ENCODE measurements around the gene SEMA4A.
A peak's percentile ranks its signal among the peaks of the same experiment; 100 is the strongest.

SEMA4A gene

DNA sequence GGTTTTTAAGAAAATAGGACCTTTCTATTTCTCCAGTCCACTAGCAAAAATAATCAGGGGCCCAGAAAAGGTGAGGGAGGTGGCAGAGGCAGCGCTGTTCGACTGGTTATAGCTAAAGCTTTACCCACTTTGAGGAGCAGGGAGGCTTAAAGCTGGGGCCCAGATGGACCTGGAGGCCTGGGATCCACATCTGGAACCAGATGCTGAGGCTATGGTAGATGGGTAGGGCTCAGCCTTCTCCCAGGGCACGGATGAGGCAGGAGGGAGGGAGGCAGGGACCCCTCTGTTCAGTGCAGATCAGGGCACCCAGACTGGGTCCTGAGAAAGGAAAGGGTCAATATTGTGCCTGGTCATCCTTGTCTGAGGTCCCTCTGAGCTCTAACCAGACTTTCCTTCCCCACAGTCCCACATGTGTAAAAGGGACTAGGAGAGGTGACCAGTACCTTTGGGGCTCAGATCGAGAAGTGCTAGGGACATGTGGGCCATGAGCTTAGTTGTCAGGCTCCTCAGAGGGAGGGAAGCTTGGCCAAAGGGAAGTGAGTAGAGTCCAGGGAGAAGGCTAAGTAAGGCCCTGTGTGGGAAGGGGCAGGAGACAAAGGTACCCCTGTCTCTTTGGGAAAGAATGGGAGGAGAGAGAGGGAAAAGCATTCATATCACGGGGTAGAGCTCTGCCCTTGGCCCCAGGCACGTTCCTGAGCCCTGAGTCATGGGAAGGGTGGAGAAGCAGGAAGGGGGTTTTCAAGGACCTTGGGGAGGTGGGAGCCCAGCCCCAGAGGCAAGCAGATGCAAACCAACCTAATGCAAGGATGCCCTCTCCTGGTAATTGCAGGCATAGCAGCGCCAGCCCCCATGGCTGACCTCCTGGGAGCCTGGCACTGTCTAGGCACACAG, 23.5 kb upstream of the SEMA4A start:
- H3K4me3 ChIP-seq (ENCODE audit: low read depth, low read length): peak overlapping the region; percentile 29
- DNase-seq (ENCODE audit: low read depth): peak; percentile 87

DNA sequence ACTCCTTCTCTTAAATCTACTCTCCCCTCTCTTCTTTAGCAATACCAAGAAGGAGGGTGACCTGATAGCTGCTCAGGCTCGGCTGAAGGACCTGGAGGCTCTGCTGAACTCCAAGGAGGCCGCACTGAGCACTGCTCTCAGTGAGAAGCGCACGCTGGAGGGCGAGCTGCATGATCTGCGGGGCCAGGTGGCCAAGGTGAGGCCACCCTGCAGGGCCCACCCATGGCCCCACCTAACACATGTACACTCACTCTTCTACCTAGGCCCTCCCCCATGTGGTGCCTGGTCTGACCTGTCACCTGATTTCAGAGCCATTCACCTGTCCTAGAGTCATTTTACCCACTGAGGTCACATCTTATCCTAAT, 22.8 kb upstream of the SEMA4A start:
- DNase-seq (ENCODE audit: low read depth): no peak
- H3K4me3 ChIP-seq (ENCODE audit: low read depth, low read length): no peak overlapping the region

DNA sequence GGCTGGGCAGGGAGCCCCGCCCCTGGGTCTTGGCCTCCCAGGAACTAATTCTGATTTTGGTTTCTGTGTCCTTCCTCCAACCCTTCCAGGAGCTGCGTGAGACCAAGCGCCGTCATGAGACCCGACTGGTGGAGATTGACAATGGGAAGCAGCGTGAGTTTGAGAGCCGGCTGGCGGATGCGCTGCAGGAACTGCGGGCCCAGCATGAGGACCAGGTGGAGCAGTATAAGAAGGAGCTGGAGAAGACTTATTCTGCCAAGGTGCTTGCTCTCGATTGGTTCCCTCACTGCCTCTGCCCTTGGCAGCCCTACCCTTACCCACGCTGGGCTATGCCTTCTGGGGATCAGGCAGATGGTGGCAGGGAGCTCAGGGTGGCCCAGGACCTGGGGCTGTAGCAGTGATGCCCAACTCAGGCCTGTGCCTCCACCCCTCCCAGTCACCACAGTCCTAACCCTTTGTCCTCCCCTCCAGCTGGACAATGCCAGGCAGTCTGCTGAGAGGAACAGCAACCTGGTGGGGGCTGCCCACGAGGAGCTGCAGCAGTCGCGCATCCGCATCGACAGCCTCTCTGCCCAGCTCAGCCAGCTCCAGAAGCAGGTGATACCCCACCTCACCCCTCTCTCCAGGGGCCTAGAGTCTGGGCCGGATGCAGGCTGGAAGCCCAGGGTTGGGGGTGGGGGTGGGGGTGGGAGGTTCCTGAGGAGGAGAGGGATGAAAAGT, 18.5 kb upstream of the SEMA4A start:
- H3K4me3 ChIP-seq (ENCODE audit: low read depth, low read length): no peak overlapping the region
- DNase-seq (ENCODE audit: low read depth): no peak

DNA sequence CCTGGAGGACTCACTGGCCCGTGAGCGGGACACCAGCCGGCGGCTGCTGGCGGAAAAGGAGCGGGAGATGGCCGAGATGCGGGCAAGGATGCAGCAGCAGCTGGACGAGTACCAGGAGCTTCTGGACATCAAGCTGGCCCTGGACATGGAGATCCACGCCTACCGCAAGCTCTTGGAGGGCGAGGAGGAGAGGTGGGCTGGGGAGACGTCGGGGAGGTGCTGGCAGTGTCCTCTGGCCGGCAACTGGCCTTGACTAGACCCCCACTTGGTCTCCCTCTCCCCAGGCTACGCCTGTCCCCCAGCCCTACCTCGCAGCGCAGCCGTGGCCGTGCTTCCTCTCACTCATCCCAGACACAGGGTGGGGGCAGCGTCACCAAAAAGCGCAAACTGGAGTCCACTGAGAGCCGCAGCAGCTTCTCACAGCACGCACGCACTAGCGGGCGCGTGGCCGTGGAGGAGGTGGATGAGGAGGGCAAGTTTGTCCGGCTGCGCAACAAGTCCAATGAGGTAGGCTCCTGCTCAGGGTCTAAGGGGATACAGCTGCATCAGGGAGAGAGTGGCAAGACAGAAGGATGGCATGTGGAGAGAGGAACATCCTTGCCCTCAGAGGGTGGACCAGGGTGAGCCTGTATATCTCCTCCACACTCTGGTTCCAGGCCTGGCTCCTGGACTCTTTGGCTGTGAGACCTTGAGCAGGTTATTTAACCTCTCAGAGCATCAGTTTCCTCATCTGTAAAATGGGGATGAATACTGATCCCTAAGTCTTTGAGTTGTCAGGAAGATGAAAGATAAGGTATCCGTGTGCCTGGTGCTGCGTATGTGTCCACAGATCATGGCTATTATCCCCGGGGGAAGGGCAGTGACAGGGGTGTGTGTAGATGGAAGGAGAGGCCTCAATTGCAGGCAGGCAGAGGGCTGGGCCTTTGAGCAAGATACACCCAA, 17.2 kb upstream of the SEMA4A start:
- no peak overlapping the region for H3K4me3 ChIP-seq (ENCODE audit: low read depth, low read length)
- no peak for DNase-seq (ENCODE audit: low read depth)

DNA sequence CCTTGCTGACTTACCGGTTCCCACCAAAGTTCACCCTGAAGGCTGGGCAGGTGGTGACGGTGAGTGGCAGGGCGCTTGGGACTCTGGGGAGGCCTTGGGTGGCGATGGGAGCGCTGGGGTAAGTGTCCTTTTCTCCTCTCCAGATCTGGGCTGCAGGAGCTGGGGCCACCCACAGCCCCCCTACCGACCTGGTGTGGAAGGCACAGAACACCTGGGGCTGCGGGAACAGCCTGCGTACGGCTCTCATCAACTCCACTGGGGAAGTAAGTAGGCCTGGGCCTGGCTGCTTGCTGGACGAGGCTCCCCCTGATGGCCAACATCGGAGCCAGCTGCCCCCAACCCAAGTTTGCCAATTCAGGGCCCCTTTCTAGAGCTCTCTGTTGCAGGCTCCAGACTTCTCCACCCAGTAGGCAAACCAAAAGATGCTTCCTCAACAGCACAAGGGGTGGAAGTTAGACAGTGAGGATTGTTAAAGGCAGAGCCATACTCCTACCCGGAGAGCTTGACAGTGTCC, 16.4 kb upstream of the SEMA4A start:
- no peak for DNase-seq (ENCODE audit: low read depth)
- no peak overlapping the region for H3K4me3 ChIP-seq (ENCODE audit: low read depth, low read length)

DNA sequence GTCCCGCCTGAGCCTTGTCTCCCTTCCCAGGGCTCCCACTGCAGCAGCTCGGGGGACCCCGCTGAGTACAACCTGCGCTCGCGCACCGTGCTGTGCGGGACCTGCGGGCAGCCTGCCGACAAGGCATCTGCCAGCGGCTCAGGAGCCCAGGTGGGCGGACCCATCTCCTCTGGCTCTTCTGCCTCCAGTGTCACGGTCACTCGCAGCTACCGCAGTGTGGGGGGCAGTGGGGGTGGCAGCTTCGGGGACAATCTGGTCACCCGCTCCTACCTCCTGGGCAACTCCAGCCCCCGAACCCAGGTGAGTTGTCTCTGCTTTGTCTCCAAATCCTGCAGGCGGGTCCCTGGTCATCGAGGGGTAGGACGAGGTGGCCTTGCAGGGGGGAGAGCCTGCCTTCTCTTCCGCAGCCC, 14.9 kb upstream of the SEMA4A start:
- no peak for DNase-seq (ENCODE audit: low read depth)
- H3K4me3 ChIP-seq (ENCODE audit: low read depth, low read length): no peak overlapping the region

DNA sequence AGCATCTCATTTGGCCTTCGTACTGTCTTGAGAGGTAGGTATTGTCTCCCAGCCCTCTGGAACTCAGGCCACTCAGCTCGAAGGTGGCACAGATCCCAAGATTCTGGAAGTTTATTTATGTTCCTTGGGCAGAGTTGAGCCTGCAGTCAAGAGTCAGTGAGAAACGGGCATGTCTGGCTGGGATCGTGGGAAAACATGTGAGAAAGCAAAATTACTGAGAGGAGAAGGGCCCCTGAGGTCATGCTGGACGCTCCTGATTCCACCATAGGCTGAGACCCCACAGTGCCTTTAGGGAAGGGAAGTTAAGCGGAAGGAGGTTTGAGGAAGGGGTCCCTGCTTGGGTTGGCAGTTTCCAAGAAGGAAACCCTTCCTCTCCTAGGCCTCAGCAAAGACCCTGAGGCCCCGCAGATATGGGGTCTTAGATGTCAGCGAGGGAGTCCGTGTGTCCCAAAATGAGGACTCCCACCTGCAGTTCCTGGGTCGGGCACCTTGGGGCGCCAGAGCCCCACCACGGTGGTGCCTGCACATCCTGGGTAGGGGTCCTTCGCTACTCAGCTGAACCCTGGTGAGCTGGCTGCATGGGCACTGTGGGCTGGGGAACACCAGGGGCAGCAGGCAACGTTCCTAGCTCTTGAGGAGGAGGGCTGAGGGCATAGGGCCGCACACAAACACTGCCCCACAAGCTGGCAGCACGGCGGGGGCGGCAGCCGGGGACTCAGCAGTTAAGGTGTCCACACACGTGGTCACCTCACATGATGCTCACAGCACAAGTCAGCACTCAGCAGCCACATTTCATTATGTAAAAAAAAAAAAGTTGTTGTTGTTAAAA, 12.3 kb upstream of the SEMA4A start:
- no peak for DNase-seq (ENCODE audit: low read depth)
- H3K4me3 ChIP-seq (ENCODE audit: low read depth, low read length): no peak overlapping the region

DNA sequence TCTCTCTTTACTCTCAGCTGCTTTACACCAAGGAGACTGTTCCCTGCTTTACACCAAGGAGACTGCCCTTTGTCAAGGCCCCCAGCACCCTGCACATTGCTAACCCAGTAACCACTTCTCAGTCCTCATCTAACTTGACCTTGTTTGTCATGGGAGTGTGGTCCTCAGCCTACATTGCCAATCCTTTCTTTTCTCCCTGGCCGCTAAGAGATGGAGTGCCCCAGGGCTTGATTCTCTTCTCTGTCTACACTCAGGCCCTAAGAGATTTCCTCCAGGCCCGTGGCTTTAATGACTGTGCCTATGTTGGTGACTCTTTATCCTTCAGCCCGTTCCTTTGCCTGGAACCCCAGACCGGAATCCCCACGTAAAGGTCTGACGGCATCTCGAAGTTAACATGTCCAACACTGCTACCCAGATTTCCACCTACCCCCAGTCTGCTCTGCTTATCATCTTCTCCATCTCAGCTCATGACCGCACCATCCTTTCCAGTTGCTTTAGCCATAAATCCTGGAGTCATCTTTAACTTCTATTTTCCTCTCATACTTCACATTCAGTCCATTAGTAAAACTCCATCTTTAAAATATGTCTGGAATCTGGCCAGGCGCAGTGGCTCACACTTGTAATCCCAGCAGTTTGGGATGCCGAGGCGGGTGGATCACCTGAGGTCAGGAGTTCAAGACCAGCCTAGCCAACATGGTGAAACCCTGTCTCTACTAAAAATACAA, 9.5 kb upstream of the SEMA4A start:
- no peak for DNase-seq (ENCODE audit: low read depth)
- H3K4me3 ChIP-seq (ENCODE audit: low read depth, low read length): no peak overlapping the region

DNA sequence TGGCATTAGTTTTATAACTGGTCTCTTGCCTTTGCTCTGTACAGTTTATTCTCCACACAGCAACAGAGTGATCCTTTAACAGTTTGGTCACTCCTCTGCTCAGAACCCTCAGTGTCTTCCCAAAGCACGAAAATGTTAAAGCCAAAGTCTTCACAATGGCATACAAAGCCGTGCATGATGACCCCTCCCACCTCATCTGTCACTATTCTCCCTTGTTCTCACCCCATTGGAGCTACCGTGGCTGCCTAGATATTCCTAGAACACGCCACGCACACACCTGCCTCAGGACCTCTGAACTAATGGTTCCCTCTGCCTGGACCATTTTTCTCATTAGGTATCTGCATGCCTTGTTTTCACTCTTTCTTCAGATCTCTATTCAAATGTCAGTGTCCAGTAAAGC, 8.6 kb upstream of the SEMA4A start:
- no peak overlapping the region for H3K4me3 ChIP-seq (ENCODE audit: low read depth, low read length)
- no peak for DNase-seq (ENCODE audit: low read depth)

DNA sequence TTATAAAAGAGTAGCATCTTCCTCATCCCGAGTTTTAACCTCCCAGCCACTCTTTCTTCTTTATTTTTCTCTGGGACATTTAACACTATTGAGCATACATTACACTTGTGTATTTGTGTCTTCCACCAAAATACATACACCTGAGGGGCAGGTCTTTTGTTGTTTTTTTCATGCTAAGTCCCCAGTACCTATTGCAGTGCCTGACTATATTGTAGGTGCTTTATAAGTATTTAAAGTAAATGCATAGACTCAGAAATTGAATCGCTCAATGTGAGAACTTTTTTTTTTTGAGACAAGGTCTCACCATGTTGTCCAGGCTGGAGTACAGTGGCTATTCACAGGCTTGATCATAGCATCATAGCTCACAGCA, 7.8 kb upstream of the SEMA4A start:
- no peak for DNase-seq (ENCODE audit: low read depth)
- H3K4me3 ChIP-seq (ENCODE audit: low read depth, low read length): no peak overlapping the region

DNA sequence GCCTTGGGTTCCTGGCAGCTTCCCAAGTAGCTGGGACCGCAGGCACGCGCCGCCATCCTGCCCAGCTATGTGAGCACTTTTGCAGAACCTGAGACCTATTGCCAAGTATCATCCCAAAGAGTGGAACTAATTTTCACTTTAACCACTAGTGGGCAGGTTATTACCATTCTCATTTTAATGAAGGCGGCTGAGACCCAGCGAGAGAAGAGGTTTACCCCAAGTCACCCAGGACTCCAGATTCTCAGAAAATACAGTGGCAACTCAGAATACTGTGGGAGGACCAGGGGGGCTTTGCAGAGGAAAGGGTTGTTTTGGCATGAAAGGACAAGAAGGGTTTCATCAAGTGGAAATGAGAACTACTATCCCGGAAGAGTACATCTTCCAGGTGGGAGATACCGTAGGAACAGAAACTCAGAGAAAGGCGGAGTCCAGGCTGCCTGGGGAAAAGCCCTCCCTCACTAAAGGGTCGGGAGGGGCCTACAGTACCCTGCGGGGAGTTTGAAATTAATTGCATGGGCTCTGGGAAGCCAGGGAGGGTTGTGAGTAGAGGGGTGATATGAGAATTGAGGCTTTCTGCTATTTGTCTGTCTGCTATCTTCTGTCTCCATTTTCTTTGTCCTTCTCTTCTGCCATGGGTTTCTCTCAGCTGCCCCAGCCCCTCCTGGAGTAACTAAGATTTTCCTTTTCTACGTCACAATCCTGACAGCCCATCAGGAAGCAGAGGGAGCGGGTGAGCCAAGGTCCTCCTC, 7.2 kb upstream of the SEMA4A start:
- peak; percentile 89 for DNase-seq (ENCODE audit: low read depth)
- no peak overlapping the region for H3K4me3 ChIP-seq (ENCODE audit: low read depth, low read length)

DNA sequence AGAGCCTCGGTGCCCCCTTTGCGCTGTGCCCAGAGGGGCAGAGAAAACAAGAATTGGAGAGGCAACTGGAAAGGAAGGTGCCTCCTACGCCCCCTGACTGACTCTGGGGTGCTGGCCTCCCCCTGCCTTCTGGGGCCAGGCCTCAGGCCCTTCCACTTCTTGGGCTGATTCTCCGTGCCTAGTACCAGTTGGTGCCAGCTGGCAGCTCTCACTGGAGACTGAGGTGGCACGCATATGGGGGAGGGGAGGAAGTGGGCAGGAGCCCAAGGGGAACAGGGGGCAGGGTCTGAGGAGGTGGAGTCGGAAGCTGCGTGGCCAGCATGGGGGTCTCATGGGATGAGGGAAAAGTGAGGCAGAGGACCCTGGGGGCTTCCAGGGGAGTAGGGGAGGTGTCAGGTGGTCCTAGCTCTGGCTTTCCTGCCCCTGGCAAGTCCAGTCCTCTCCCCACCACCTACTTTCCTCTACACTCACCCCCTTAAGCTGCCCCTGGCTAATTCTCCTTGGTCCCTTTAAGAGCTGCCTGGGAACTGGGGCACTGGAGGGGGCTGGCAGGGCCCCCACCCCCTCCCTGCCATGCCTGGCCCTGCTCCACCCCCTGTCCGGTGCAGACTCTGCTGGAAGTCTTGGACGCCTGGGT, 6.5 kb upstream of the SEMA4A start:
- no peak overlapping the region for H3K4me3 ChIP-seq (ENCODE audit: low read depth, low read length)

DNA sequence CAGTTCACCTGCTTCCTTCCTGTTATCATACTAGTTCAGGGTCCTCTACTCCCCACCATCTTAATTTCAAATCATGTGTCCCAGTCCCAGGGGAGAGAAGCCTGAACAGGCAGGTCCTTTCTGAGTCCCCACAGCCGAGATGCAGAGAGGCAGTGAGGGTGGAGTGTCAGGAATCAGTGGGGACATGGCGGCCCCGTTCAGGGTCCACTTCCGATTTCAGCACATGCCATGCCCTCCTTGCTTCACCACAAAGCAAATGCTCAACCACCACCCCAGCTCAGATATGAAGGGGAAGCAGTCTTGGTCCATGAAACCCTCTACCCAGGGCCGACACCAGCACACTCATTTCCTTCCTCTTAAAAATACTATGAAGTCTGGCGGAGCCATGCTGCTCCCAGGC, 5.2 kb upstream of the SEMA4A start:
- no peak for DNase-seq (ENCODE audit: low read depth)
- H3K4me3 ChIP-seq (ENCODE audit: low read depth, low read length): no peak overlapping the region

More for the DNA sequence above, 6.5 kb upstream of the SEMA4A start:
- no peak for DNase-seq (ENCODE audit: low read depth)

DNA sequence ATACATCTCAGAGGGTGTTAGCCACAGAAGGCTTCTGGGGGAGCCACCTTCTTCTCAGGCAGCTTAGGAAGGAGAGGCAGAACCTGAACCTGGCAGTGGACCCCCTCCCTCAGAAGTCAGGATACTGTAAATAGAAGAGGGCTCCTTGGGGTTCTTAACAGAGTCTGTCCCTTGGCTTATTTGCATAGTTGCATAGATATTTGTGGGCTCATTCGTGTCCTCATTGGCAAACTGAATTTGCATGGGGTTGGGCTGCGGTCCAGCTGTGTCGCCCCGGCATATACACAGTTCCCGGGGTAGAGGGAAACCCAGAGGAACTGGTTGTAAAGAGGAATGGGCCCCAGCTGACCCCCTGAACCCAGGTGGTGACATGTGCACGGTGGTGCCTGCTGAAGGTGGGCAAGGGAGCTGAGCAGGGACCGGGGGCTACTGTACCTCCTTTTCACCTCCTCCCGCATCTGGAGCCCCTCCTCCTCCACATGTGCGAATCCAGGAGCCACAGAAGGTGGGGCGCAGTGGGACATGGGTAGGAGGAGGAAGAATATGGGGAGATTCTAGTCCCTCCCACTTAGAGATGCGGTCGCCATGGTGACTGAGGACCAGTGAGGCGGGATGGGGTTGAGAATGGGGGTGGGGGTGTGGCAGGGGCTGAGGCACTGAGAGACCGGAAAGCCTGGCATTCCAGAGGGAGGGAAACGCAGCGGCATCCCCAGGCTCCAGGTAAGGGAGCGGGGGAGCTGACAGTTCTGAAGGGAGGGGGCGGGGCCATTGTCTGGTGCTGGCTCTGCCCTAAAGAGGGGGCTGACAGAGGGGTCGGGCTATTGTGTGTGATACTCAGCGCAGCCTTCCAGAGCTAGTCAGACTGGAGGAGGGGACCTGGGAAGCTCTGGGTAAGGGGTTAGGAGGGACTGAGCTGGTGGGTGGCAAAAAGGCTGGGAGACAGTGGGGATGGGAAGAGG, 3.7 kb upstream of the SEMA4A start:
- no peak overlapping the region for H3K4me3 ChIP-seq (ENCODE audit: low read depth, low read length)
- no peak for DNase-seq (ENCODE audit: low read depth)

DNA sequence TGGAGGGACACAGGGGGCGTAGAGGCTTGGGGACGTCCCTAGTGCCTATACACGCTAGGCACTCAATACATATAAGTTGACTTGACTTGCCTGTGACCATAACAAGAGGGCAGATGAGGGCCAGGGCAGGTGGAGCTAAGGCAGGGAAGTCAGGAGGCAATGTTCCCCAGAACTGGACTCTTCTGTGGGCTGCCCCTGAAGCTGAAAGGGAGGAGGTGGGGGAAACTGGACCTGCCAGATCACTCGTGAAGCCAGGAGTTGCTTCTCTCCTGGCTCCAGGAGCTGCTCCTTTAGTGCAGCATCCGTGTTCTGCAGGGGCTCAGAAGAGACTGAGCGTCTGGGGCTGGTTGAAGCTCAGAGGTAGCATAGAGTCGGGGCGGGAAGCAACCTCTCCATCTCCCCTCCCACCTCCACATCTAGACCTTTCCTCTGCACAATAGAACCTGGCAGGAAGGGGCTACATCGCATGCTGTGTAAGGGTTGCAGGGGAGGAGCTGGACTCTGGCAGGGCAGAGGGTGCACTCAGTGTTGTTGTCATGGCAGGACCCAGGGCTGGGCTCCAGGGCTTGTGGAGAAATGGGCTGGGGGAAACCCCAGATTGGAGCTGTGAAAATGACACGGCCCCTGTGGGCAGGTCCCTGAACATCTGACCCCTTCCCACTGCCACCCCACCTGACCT, 2.9 kb upstream of the SEMA4A start:
- no peak overlapping the region for H3K4me3 ChIP-seq (ENCODE audit: low read depth, low read length)
- no peak for DNase-seq (ENCODE audit: low read depth)
